ENCODE measurements around the gene NHEJ1.

Gene NHEJ1

GRCh38 chr2:219178377-219179175, 18.0 kb upstream of the NHEJ1 start:
- H3K9me3 ChIP-seq (ENCODE audit: control insufficient read depth, low read length), result no peaks in the 10 kb centered on the region
- peak overlapping the region; percentile 6 for H3K4me3 ChIP-seq (ENCODE audit: low read length)
- no peaks in the 10 kb centered on the region for H3K27me3 ChIP-seq (ENCODE audit: control insufficient read depth, insufficient read depth, low read length)
- peaks cover 24% of the 10 kb centered on the region for H3K4me1 ChIP-seq (ENCODE audit: control insufficient read depth, insufficient read depth, low read length)
- H3K36me3 ChIP-seq (ENCODE audit: control insufficient read depth, insufficient read depth, low read length), result peaks cover 25% of the 10 kb centered on the region
- peak overlapping the region; percentile 94 for H3K9ac ChIP-seq (ENCODE audit: low read length)

- H3K36me3 ChIP-seq (ENCODE audit: control insufficient read depth, insufficient read depth, low read length), result peaks cover 21% of the 10 kb centered on the region
- H3K4me3 ChIP-seq (ENCODE audit: low read length), result peak within 1 kb of the TSS; percentile 31
- peak within 1 kb of the TSS; percentile 94 for H3K9ac ChIP-seq (ENCODE audit: low read length)
- peaks cover 24% of the 10 kb centered on the region for H3K4me1 ChIP-seq (ENCODE audit: control insufficient read depth, insufficient read depth, low read length)
- H3K9me3 ChIP-seq (ENCODE audit: control insufficient read depth, low read length), result no peaks in the 10 kb centered on the region
- H3K27me3 ChIP-seq (ENCODE audit: control insufficient read depth, insufficient read depth, low read length), result no peaks in the 10 kb centered on the region
Observed at GRCh38 chr2:219177552-219178376, 17.1 kb upstream of the NHEJ1 start, which contains the start of gene RETREG2. RETREG2 (plus strand) TSS chr2:219178275; CDS start chr2:219178353, 78 bp downstream.

- H3K9ac ChIP-seq (ENCODE audit: low read length), result peak within 1 kb of the TSS; percentile 94
- H3K36me3 ChIP-seq (ENCODE audit: control insufficient read depth, insufficient read depth, low read length), result peaks cover 26% of the 10 kb centered on the region
- peak within 1 kb of the TSS; percentile 31 for H3K4me3 ChIP-seq (ENCODE audit: low read length)
- no peaks in the 10 kb centered on the region for H3K27me3 ChIP-seq (ENCODE audit: control insufficient read depth, insufficient read depth, low read length)
- H3K9me3 ChIP-seq (ENCODE audit: control insufficient read depth, low read length), result no peaks in the 10 kb centered on the region
- peaks cover 24% of the 10 kb centered on the region for H3K4me1 ChIP-seq (ENCODE audit: control insufficient read depth, insufficient read depth, low read length)
Observed at GRCh38 chr2:219176818-219177551, 16.4 kb upstream of the NHEJ1 start, which contains the start of gene CNPPD1. CNPPD1 (minus strand) TSS chr2:219176925; CDS start chr2:219176828, 97 bp downstream.

- H3K9ac ChIP-seq (ENCODE audit: low read length), result peak overlapping the region; percentile 94
- H3K4me1 ChIP-seq (ENCODE audit: control insufficient read depth, insufficient read depth, low read length), result peaks cover 24% of the 10 kb centered on the region
- H3K9me3 ChIP-seq (ENCODE audit: control insufficient read depth, low read length), result no peaks in the 10 kb centered on the region
- peaks cover 18% of the 10 kb centered on the region for H3K36me3 ChIP-seq (ENCODE audit: control insufficient read depth, insufficient read depth, low read length)
- peak overlapping the region; percentile 31 for H3K4me3 ChIP-seq (ENCODE audit: low read length)
- no peaks in the 10 kb centered on the region for H3K27me3 ChIP-seq (ENCODE audit: control insufficient read depth, insufficient read depth, low read length)
Observed at GRCh38 chr2:219175928-219176817, 15.6 kb upstream of the NHEJ1 start.

DNA sequence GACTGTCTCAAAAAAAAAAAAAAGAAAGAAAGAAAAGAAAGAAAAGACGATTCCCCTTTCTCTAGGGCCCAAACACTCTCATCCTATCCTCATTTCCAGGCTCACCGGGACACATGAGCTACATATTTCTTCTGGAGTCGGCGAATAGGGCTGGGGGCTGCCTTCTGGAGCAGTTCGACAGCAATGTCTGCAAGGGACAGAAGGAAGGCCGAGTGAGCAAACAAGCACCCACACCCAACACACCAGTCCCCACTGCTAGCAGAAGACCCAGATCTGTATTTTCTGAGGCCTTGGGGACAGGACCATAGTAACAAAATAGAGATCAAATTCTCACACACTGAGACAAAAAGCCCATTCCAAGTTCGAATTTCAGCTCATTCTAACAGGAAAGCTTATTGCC, 14.9 kb upstream of the NHEJ1 start:
- Histone ChIP-seq H3K4me1 (ENCODE audit: control insufficient read depth, insufficient read depth, low read length) (peaks cover 24% of the 10 kb centered on the region), H3K36me3 (ENCODE audit: control insufficient read depth, insufficient read depth, low read length) (peaks cover 18% of the 10 kb centered on the region), H3K4me3 (ENCODE audit: low read length) (peak overlapping the region; percentile 31), H3K9ac (ENCODE audit: low read length) (peak overlapping the region; percentile 94), H3K27me3 (ENCODE audit: control insufficient read depth, insufficient read depth, low read length) (no peaks in the 10 kb centered on the region), H3K9me3 (ENCODE audit: control insufficient read depth, low read length) (no peaks in the 10 kb centered on the region)

DNA sequence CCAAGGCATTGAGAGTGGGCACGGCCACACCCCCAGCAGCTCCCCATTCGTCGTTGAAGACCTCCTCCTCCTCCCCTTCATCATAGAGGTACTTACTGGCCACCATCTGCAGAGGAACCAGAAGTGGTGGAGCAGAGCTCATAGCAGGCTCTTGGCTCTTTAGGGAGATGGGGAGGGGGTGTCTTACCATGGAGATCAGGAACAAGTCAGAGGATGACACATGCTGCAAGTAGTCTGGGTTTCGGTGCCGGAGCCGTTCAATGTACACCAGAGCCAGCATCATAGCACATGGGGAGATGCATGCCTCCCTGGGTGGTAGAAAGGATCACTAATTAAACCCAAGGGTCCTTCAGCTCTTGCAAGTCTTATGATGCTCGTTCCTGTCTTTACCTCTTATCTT, 14.2 kb upstream of the NHEJ1 start:
- no peak overlapping the region for H3K4me3 ChIP-seq (ENCODE audit: low read length)
- no peaks in the 10 kb centered on the region for H3K9me3 ChIP-seq (ENCODE audit: control insufficient read depth, low read length)
- H3K4me1 ChIP-seq (ENCODE audit: control insufficient read depth, insufficient read depth, low read length), result peaks cover 29% of the 10 kb centered on the region
- no peaks in the 10 kb centered on the region for H3K27me3 ChIP-seq (ENCODE audit: control insufficient read depth, insufficient read depth, low read length)
- peaks cover 15% of the 10 kb centered on the region for H3K36me3 ChIP-seq (ENCODE audit: control insufficient read depth, insufficient read depth, low read length)
- H3K9ac ChIP-seq (ENCODE audit: low read length), result no peak overlapping the region

DNA sequence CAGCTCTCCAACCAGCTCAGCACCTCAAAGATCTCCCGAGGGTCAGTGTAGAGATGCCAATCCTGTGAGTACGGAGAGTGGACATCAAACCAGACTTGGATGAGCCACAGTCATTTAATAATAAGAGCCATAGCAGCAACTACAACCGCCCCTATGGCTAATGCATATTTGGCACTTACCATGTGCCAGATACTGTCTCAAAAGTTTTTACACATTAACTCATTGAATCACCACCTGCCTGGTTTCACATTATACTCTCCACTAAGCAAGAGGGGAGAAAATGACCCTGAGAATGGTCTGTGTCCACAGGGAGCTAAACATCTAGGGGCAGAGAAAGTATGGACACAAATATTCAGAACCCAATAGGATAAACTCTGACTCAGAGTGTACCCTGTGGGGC, 13.5 kb upstream of the NHEJ1 start:
- Histone ChIP-seq H3K4me3 (ENCODE audit: low read length) (no peak overlapping the region), H3K9ac (ENCODE audit: low read length) (no peak overlapping the region), H3K27me3 (ENCODE audit: control insufficient read depth, insufficient read depth, low read length) (no peaks in the 10 kb centered on the region), H3K9me3 (ENCODE audit: control insufficient read depth, low read length) (no peaks in the 10 kb centered on the region), H3K36me3 (ENCODE audit: control insufficient read depth, insufficient read depth, low read length) (peaks cover 14% of the 10 kb centered on the region), H3K4me1 (ENCODE audit: control insufficient read depth, insufficient read depth, low read length) (peaks cover 23% of the 10 kb centered on the region)

- peaks cover 18% of the 10 kb centered on the region for H3K4me1 ChIP-seq (ENCODE audit: control insufficient read depth, insufficient read depth, low read length)
- no peak overlapping the region for H3K9ac ChIP-seq (ENCODE audit: low read length)
- H3K27me3 ChIP-seq (ENCODE audit: control insufficient read depth, insufficient read depth, low read length), result no peaks in the 10 kb centered on the region
- no peak overlapping the region for H3K4me3 ChIP-seq (ENCODE audit: low read length)
- peaks cover 14% of the 10 kb centered on the region for H3K36me3 ChIP-seq (ENCODE audit: control insufficient read depth, insufficient read depth, low read length)
- no peaks in the 10 kb centered on the region for H3K9me3 ChIP-seq (ENCODE audit: control insufficient read depth, low read length)
Observed at GRCh38 chr2:219173176-219173575, 12.6 kb upstream of the NHEJ1 start.

- peaks cover 18% of the 10 kb centered on the region for H3K4me1 ChIP-seq (ENCODE audit: control insufficient read depth, insufficient read depth, low read length)
- no peaks in the 10 kb centered on the region for H3K9me3 ChIP-seq (ENCODE audit: control insufficient read depth, low read length)
- H3K36me3 ChIP-seq (ENCODE audit: control insufficient read depth, insufficient read depth, low read length), result peaks cover 14% of the 10 kb centered on the region
- H3K9ac ChIP-seq (ENCODE audit: low read length), result no peak overlapping the region
- no peak overlapping the region for H3K4me3 ChIP-seq (ENCODE audit: low read length)
- no peaks in the 10 kb centered on the region for H3K27me3 ChIP-seq (ENCODE audit: control insufficient read depth, insufficient read depth, low read length)
Observed at GRCh38 chr2:219172231-219173154, 11.9 kb upstream of the NHEJ1 start.

- Histone ChIP-seq H3K36me3 (ENCODE audit: control insufficient read depth, insufficient read depth, low read length) (peaks cover 14% of the 10 kb centered on the region), H3K9me3 (ENCODE audit: control insufficient read depth, low read length) (no peaks in the 10 kb centered on the region), H3K9ac (ENCODE audit: low read length) (no peak overlapping the region), H3K4me1 (ENCODE audit: control insufficient read depth, insufficient read depth, low read length) (peaks cover 13% of the 10 kb centered on the region), H3K4me3 (ENCODE audit: low read length) (no peak overlapping the region), H3K27me3 (ENCODE audit: control insufficient read depth, insufficient read depth, low read length) (no peaks in the 10 kb centered on the region)
Observed at GRCh38 chr2:219171231-219171651, 10.6 kb upstream of the NHEJ1 start.
